Measurements from ENCODE around the gene TCF21. TPM values are rescaled to one million over a fixed set of nuclear protein-coding genes. Genes with fewer than 3 reads are reported as not detected.

Gene TCF21
- total RNA-seq, 2 experiments from 2014 or later: not detected

DNA sequence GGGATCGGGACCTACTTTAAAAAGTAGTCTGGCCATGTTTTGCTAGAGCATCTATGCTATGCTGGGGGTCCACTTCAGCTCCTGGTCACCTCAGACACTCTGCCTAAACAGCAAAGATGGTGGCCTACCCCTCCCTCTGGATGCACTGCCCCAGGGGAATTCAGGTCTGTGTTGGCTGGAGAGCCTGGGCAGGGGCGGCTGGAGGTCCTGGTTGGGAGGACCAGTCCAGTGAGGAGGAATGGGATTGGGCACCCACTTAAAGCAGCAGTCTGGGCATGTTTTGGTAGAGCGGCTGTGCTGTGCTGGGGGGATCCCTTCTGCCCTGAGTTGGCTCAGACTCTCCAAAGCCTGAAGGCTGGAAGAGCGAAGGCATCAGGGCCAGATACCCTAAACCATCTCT, 23.2 kb upstream of the TCF21 start:
- CTCF ChIA-PET: no interaction called here
- Mint-ChIP-seq H3K4me1 (ENCODE audit: low read depth) (no peaks in the 10 kb centered on the region), H3K27me3 (ENCODE audit: low read depth) (peaks cover 39% of the 10 kb centered on the region), H3K9me3 (peaks cover 26% of the 10 kb centered on the region), H3K4me3 (no peak overlapping the region), H3K27ac (no peak overlapping the region), H3K36me3 (ENCODE audit: low read depth) (peaks cover 6% of the 10 kb centered on the region)
- no peak for DNase-seq
- intact Hi-C loops (cut with micrococcal nuclease): no loop called here

DNA sequence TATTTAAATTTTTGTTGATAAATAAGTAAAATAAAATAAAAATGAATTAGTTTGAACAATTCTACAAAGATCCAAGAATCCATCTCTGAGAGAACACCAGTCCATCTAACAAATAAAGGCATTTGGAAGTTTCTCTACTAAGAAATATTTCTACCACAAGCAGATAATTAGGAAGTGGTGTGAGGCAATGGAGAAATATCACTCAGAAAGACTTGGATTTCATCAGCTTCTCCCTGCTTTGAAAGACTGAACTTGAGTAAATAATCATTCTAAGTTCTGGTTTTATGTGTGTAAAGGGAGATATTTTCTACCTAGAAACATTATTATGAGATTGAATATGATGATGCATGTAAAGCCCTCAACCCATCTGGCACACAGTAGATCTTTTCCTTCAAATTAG, 17.8 kb upstream of the TCF21 start:
- Mint-ChIP-seq H3K27me3 (ENCODE audit: low read depth) (peaks cover 14% of the 10 kb centered on the region), H3K4me3 (no peak overlapping the region), H3K27ac (no peak overlapping the region), H3K9me3 (no peaks in the 10 kb centered on the region), H3K4me1 (ENCODE audit: low read depth) (no peaks in the 10 kb centered on the region), H3K36me3 (ENCODE audit: low read depth) (no peaks in the 10 kb centered on the region)
- DNase-seq: no peak
- CTCF ChIA-PET: no interaction called here
- intact Hi-C loops (cut with micrococcal nuclease): no loop called here

DNA sequence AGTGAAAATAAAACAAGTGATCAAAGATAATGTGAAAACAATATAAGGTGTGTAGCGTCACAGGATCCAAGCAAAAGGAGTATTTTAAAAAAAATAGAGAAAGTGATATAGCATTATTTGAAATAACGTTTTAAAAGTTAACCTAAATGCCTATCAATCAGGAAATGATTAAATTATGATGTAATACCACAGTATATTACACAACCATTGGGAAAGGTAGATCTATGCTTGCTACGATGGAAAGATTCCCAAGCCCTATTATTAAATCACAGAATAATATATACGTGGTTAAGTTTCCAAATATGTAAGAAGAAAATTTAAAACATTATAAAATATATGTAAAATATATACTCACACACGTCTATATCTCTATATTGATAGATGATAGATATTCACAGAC, 15.4 kb upstream of the TCF21 start:
- DNase-seq: no peak
- Mint-ChIP-seq H3K9me3 (no peaks in the 10 kb centered on the region), H3K27ac (no peak overlapping the region), H3K36me3 (ENCODE audit: low read depth) (no peaks in the 10 kb centered on the region), H3K4me1 (ENCODE audit: low read depth) (no peaks in the 10 kb centered on the region), H3K27me3 (ENCODE audit: low read depth) (peaks cover 14% of the 10 kb centered on the region), H3K4me3 (no peak overlapping the region)
- CTCF ChIA-PET: no interaction called here
- intact Hi-C loops (cut with micrococcal nuclease): no loop called here

DNA sequence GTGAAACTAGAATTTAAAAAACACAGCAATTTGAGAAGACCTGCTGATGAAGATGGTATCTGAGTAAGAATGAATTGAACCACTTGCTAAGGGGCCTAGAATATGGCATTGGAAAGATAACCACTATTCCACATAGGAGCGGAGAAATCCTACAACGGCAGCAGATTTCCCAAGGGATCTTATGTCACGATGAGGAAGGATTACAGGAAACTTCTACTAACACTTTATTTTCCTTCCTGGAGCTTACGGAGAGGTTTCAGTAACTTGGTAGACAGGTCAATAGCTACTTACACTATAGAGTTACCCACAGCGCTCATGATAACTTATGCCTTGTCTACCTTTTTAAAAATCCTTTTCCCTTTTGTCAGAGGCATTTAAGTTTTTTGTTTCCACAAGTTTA, 11.8 kb upstream of the TCF21 start:
- H3K4me1 Mint-ChIP-seq (ENCODE audit: low read depth): no peaks in the 10 kb centered on the region
- H3K9me3 Mint-ChIP-seq: no peaks in the 10 kb centered on the region
- H3K27me3 Mint-ChIP-seq (ENCODE audit: low read depth): peaks cover 26% of the 10 kb centered on the region

DNA sequence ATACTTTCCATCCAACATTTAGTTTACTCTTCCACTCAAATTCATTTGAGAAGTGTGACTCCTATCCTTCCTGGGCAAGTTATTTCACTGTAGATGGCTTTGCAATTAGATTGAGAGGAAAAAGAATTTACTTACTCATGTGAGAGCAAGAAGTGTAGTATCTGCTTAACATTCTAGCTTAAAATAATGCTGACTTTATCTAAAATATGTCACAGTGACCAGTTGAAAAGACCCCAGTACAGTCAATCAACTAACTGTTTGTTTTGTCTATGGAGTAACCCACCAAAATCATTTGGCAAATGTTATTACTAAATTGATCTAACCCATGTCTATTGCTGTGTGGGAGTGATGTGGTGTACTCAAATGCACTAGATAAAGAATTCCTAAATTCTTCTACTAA, 8.9 kb upstream of the TCF21 start:
- CTCF ChIA-PET: interaction anchor here (1.0 to 1.4 kb wide), 2 partner anchors 11 to 29 kb away, joined by 3 to 4 read pairs; no protein-coding TSS in a partner anchor
- intact Hi-C loops (cut with micrococcal nuclease): no loop called here

More for the DNA sequence above, 11.8 kb upstream of the TCF21 start:
- no peak for DNase-seq
- Mint-ChIP-seq H3K4me3 (no peak overlapping the region), H3K36me3 (ENCODE audit: low read depth) (no peaks in the 10 kb centered on the region), H3K27ac (no peak overlapping the region)
- intact Hi-C loops (cut with micrococcal nuclease): no loop called here
- CTCF ChIA-PET: interaction anchor here (0.8 kb wide), 1 partner anchor 39 kb away, joined by 3 read pairs; no protein-coding TSS in a partner anchor

DNA sequence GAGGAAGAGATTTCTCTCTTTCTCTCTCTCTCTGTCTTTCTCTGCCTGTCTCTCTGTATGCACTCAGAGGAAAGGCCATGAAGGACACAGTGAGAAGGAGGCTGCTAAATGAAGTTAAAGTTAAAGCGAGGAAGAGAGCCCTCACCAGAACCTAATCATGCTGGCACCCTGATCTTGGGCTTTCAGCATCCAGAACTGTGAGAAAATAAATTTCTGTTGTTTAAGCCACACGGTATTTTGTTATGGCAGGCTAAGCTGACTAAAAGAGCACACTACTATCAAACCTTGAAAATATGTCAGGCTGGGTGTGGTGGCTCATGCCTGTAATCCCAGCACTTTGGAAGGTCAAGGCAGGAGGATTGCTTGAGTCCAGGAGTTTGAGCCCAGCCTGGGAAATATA, 8.0 kb upstream of the TCF21 start:
- H3K4me1 Mint-ChIP-seq (ENCODE audit: low read depth): no peaks in the 10 kb centered on the region
- CTCF ChIA-PET: interaction anchor here (1.4 kb wide), 1 partner anchor 10 kb away, joined by 3 read pairs; no protein-coding TSS in a partner anchor
- H3K9me3 Mint-ChIP-seq: no peaks in the 10 kb centered on the region
- H3K27ac Mint-ChIP-seq: no peak overlapping the region
- no peaks in the 10 kb centered on the region for H3K36me3 Mint-ChIP-seq (ENCODE audit: low read depth)
- peaks cover 44% of the 10 kb centered on the region for H3K27me3 Mint-ChIP-seq (ENCODE audit: low read depth)
- no peak overlapping the region for H3K4me3 Mint-ChIP-seq
- intact Hi-C loops (cut with micrococcal nuclease): no loop called here
- DNase-seq: no peak

More for the DNA sequence above, 8.9 kb upstream of the TCF21 start:
- Mint-ChIP-seq H3K9me3 (no peaks in the 10 kb centered on the region), H3K27me3 (ENCODE audit: low read depth) (peaks cover 38% of the 10 kb centered on the region), H3K27ac (no peak overlapping the region), H3K4me1 (ENCODE audit: low read depth) (no peaks in the 10 kb centered on the region), H3K36me3 (ENCODE audit: low read depth) (no peaks in the 10 kb centered on the region), H3K4me3 (no peak overlapping the region)
- DNase-seq: no peak

DNA sequence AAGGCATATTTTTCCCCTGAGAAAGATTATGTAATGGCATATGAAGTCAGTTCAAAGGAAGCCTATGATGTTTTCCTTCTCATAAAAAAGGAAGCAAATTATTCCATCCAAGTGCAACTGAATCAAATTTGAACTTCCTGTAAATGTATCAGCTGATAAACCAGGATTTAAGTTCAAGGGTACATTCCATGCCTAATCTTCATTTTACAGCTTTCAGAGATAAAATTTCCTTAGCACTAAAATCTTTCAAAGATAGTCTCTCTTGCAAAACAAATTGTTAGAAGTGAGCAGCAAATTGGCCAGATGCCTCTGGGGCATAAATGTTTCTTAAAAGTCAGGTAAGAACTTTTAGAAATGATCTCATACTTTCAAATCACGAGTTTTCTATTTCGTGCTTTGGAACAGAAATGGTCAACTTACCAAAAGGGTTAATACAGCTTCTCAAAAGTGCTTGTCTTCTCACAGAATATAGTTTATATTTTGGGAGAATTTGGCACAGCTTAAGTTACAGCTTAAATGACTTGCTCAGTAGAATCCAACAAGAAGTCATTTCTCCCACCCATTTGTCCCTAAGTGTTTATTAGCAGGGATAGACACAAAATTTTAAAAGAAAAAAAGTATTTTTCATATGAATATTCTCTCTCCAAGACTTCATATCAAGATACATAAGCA, 2.7 kb upstream of the TCF21 start:
- Mint-ChIP-seq H3K27me3 (ENCODE audit: low read depth) (peaks cover 68% of the 10 kb centered on the region), H3K9me3 (no peaks in the 10 kb centered on the region), H3K27ac (no peak overlapping the region), H3K4me1 (ENCODE audit: low read depth) (peaks cover 25% of the 10 kb centered on the region), H3K36me3 (ENCODE audit: low read depth) (no peaks in the 10 kb centered on the region), H3K4me3 (no peak overlapping the region)
- intact Hi-C loops (cut with micrococcal nuclease): no loop called here
- CTCF ChIA-PET: no interaction called here
- DNase-seq: no peak

DNA sequence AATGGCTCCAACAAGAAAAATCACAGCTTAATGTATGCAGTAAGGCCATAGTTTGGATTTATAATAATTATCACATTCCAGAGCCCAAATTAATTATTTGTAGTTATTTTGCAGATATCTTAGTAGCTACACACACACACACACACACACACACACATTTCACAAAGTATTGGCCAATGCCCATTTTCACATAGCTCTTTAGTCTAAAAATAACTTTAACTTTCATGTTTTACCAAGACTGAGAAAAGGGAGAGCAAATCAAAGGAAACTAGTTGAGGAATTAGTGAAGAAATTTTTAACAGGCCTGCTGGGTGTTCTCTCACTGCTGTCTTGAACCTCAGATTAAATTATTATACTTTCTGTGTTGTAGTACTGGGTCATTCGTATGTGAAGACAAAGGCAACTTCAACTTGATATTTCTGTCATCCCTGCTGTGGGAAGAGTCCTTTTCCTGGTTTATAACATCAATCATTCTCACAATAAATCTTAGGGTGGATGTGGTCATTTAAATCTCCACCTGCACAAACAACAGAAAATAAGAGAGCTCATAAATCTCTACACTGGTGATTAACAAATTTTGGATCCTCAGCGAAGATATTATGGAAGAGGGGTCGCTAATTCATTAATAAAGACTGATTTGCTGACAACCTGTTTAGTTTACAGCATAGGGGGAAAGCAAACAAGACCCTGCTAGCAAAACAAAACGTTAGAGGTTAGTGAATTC, 1.6 kb upstream of the TCF21 start:
- no peak overlapping the region for H3K27ac Mint-ChIP-seq
- no peak for DNase-seq
- intact Hi-C loops (cut with micrococcal nuclease): no loop called here
- peaks cover 30% of the 10 kb centered on the region for H3K4me1 Mint-ChIP-seq (ENCODE audit: low read depth)
- no peaks in the 10 kb centered on the region for H3K36me3 Mint-ChIP-seq (ENCODE audit: low read depth)
- CTCF ChIA-PET: interaction anchor here (1.2 kb wide), 1 partner anchor 29 kb away, joined by 6 read pairs; no protein-coding TSS in a partner anchor
- no peaks in the 10 kb centered on the region for H3K9me3 Mint-ChIP-seq
- H3K27me3 Mint-ChIP-seq (ENCODE audit: low read depth): peaks cover 75% of the 10 kb centered on the region
- no peak overlapping the region for H3K4me3 Mint-ChIP-seq

DNA sequence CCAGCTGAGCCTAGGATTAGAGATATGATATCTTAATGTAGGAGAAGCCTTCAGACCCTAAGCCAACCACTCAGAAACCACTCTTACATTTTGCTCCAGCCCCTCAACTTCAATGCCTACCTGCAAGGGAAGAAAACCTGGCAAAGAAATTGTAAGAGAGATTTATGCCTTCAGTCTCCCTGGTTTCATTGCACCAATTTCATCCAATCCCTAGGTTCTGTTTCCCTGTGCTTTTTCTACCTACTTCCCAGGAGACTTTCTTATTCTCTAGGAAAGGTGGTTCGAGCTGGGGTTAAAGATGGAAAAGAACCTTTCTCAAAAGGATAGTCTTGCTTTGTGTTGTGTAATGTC, 1.1 kb upstream of the TCF21 start:
- H3K27me3 Mint-ChIP-seq (ENCODE audit: low read depth): peaks cover 77% of the 10 kb centered on the region
- H3K36me3 Mint-ChIP-seq (ENCODE audit: low read depth): no peaks in the 10 kb centered on the region
- CTCF ChIA-PET: interaction anchor here (1.2 kb wide), 1 partner anchor 29 kb away, joined by 6 read pairs; no protein-coding TSS in a partner anchor
- peaks cover 30% of the 10 kb centered on the region for H3K4me1 Mint-ChIP-seq (ENCODE audit: low read depth)
- no peaks in the 10 kb centered on the region for H3K9me3 Mint-ChIP-seq
- DNase-seq: no peak
- no peak overlapping the region for H3K27ac Mint-ChIP-seq
- H3K4me3 Mint-ChIP-seq: no peak overlapping the region
- intact Hi-C loops (cut with micrococcal nuclease): no loop called here

DNA sequence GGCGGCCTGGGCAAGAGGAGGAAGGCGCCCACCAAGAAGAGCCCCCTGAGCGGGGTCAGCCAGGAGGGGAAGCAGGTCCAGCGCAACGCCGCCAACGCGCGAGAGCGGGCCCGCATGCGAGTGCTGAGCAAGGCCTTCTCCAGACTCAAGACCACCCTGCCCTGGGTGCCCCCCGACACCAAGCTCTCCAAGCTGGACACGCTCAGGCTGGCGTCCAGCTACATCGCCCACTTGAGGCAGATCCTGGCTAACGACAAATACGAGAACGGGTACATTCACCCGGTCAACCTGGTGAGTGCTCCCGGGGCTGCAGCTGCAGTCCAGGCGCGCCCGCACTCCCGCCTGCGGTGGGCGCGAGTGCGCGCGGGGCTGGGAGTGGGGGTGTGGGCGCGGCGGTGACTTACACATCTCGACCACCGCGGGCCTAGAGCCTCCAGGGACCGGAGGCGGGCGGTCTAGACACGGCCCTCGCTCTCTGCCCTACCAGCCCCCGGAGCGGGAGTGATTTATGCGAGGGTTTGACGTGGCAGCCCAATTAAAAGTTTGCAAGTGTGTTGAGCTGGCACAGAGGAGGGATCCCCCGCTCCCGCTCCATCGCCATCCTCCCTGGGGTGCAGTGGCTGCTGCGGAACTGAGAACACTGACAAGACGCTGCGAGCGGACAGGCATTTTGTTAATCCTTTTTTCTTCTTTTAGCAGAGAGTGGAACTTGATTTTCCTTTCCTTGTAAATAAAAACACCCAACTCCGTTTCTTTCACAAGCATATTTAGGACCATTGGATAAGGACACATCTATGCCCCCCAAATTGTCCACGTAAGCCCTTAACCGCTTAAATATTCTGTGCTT, 867 bp downstream of the TCF21 start:
- DNase-seq: peak; percentile 30

DNA sequence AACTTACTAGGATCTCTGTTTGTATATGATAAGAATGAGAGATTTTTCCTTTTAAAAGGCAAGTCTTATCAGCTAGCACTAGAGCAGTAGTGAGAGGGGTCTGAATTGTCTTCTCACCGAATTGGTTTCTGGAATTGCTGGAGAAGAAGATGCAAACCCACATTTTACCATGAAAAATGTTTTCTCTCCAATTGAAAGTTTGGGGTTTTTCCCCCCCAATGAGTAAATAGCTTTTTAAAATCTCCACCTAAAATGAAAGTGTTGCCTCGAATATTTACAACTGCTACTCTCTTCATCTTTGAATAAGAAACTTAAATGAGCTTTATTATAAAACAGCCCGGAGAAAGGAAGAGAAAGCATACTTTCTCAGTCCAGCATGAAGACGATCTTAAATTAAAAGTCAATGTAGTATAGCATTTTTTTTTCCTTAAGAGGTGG, 1.8 kb downstream of the TCF21 start:
- CTCF ChIA-PET: interaction anchor here (0.7 to 1.0 kb wide), 3 partner anchors 11 to 325 kb away, joined by 3 read pairs; no protein-coding TSS in a partner anchor
- peaks cover 43% of the 10 kb centered on the region for H3K4me1 Mint-ChIP-seq (ENCODE audit: low read depth)
- no peak for DNase-seq

More for the DNA sequence above, 867 bp downstream of the TCF21 start:
- H3K4me3 Mint-ChIP-seq: peak overlapping the region; percentile 35
- CTCF ChIA-PET: interaction anchor here (1.6 kb wide), 1 partner anchor 27 kb away, joined by 6 read pairs; no protein-coding TSS in a partner anchor
- no peaks in the 10 kb centered on the region for H3K36me3 Mint-ChIP-seq (ENCODE audit: low read depth)
- H3K9me3 Mint-ChIP-seq: no peaks in the 10 kb centered on the region
- intact Hi-C loops (cut with micrococcal nuclease): loop anchor here (2.0 to 5.0 kb wide), 2 partner anchors 35 to 647 kb away; partner anchors contain the start of gene EYA4
- no peak overlapping the region for H3K27ac Mint-ChIP-seq
- H3K4me1 Mint-ChIP-seq (ENCODE audit: low read depth): peaks cover 43% of the 10 kb centered on the region
- peaks cover 83% of the 10 kb centered on the region for H3K27me3 Mint-ChIP-seq (ENCODE audit: low read depth)

More for the DNA sequence above, 1.8 kb downstream of the TCF21 start:
- peak overlapping the region; percentile 68 for H3K4me3 Mint-ChIP-seq
- H3K27me3 Mint-ChIP-seq (ENCODE audit: low read depth): peaks cover 86% of the 10 kb centered on the region
- intact Hi-C loops (cut with micrococcal nuclease): loop anchor here (2.0 to 5.0 kb wide), 2 partner anchors 36 to 648 kb away; partner anchors contain the start of gene EYA4
- H3K27ac Mint-ChIP-seq: no peak overlapping the region
- H3K36me3 Mint-ChIP-seq (ENCODE audit: low read depth): no peaks in the 10 kb centered on the region
- no peaks in the 10 kb centered on the region for H3K9me3 Mint-ChIP-seq

Data from activated naive CD4-positive, alpha-beta T cell treated with anti-CD3 and anti-CD28 coated beads for 36 hours (primary cell).